ENCODE measurements around the gene BMP8A.
A peak's percentile ranks its signal among the peaks of the same experiment; 100 is the strongest.
"Not testable (repeated sequence)": the region's sequence is repeated elsewhere in the genome, so short reads cannot be mapped to it uniquely, and the experiment has no call there.

BMP8A gene

DNA sequence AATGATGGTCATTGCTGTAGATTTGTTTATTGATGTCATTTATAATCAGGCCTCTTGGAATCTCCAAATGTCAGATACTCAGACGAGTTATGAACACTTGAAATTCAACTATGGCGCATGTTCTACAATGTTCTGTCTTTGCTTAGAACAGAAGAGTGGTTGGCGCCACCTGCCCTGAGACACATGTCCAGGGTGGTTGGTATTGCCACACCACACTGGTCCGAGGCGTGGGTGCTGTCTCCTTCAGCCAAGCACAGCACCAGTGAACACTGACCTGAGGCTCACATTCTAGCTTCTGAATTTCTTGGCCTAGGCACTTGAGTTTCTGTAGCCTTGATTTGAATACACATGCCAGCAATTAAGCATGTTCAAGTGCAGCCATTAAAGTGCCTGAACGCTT lies 10.1 kb upstream of the BMP8A start:
- DNase-seq (ENCODE audit: low read depth) = no peak

DNA sequence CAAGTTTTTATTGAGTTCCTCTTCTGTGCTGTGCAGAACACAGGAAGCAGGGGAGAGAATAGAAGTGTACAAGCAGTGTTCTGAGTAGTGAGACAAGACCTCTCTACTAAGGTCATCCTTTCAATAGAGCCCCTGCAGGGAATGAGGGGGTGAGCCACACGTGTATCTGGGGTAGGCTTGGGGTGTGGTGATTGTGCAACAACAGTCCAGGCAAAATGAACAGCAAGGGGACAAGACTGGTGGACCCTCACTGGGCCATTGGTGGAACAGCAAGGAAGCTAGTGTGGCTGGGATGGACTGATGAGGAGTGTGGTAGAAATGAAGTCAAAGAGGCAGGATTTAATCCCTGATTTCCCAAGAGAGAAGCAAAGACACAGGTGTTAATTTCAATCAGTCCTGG lies 8.2 kb upstream of the BMP8A start:
- no peak for DNase-seq (ENCODE audit: low read depth)

DNA sequence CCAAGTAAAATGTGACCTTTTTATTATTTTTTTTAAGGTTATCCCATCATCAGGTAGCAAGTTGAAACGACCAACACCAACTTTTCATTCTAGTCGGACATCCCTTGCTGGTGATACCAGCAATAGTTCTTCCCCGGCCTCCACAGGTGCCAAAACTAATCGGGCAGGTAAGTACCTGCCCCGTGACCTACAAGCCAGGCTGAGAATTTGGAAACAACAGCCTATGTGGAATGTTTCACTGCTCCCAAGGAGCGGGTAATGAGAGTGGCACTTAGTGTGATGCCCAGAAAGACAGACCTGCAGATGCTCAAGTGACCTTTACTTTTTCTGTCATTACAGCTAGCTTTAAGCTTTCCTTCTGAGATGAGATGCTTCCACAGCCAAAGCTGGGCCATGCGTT lies 6.9 kb upstream of the BMP8A start:
- no peak for DNase-seq (ENCODE audit: low read depth)

DNA sequence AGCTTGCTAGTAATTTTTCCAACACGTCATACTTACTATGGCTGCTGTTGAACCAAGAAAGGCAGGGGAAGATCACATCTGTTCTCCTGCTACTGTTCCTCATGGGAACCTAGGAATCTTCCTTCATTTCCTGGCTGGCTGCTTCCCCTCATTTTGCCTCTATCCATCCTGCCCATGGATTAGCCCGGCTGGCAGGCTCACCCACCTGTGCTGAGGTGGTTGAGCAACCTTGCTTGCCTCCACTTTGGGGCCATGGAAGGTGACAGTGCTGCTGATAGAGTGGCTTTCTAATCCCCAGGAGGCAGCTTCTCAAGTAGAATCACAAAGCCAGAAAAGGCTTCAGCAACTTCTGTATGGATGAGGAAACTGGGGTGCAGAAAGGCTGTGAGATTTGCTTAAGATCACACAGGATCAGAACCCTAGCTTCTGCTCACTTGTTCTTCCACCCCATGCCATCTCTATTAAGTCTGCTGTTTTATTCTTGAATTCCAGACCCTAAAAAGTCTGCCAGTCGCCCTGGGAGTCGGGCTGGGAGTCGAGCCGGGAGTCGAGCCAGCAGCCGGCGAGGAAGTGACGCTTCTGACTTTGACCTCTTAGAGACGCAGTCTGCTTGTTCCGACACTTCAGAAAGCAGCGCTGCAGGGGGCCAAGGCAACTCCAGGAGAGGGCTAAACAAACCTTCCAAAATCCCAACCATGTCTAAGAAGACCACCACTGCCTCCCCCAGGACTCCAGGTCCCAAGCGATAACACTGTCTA lies 6.2 kb upstream of the BMP8A start:
- DNase-seq (ENCODE audit: low read depth) = no peak

DNA sequence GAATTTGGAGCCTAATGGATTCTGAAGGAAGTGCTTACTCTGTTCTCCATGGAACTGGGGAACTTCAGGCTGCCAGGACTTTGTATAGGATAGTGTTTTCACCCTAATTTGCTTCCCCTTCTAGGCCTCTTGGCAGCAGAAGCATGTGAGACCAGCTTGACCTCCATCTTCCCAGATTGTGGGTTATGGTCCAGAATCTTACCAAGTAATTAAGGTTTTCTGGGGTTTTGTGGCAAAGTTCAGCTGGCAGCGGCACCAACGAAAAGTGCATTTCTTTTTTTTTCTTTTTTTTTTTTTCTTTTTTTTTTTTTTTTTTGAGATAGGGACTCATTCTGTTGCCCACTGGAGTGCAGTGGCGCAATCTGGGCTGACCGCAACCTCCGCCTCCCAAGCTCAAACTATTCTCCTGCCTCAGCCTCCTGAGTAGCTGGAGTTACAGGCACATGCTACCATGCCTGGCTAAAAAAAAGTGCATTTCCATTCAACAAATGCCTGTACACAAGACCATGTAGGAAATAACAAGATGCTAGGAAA lies 3.4 kb upstream of the BMP8A start:
- no peak for DNase-seq (ENCODE audit: low read depth)

DNA sequence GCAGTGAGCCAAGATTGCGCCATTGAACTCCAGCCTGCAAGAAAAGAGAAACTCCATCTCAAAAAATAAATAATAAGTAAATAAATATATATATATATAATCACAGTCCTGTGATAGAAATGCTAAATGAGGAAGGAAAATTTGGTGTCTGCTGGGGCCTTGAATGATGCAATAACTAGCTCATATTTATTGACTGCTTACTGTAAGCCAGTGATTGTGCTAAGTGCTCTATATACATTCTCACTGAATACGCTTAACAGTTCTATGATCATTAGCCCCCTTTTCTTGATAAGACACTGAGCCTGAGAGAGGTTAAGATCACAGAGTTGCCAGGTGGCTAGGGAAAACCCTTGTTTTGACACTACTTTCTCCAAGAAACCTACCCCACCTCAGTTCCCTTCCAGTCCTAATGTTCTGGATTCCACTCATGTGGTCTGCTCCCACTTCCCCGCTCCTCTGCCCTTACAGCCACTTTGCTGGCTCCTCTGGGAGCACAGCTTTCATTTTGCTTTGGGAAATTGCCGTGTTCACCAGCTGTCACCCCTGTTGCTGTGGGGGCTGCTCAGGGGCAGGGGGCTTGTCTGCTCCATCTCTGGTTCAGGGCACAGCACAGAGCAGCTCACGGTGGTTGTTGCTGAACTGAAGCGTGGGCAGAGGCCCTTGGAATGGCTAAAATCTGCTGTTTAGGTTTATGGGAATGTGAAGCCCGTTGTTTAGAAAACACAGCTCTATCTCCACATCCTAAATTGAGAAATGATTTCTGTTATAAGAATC lies 2.5 kb upstream of the BMP8A start:
- DNase-seq (ENCODE audit: low read depth) = no peak

DNA sequence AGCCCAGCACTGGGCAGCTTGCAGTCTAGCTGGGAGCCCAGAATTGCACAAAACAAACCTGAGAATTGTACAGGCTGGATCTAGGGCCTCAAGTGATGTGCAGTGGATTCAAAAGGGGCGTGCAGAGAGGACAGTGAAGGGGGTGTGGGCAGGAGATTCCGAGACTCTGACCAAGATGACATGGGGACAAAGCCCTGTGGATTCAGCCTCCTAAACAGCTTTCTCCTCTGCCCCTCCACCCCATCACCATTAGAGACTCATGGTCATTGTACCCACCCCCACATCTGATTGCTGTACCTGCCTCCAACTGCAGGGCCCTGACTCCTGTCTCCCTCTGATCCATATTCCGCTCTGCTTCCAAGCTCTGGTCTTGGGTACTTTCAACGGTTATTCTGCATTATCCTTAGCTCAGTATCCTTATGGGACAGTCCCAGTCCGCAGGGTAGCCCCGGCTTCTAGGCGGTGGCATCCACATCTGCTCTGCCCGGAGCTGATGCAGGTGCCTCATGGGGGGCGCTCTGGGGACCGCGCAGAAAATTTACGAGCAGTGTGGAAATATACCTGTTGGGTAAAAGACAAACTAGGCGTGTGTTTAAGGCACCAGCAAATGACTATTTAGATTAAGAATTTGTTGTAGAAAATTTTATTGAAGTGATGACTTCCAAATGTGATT lies 1.7 kb upstream of the BMP8A start:
- no peak for DNase-seq (ENCODE audit: low read depth)

DNA sequence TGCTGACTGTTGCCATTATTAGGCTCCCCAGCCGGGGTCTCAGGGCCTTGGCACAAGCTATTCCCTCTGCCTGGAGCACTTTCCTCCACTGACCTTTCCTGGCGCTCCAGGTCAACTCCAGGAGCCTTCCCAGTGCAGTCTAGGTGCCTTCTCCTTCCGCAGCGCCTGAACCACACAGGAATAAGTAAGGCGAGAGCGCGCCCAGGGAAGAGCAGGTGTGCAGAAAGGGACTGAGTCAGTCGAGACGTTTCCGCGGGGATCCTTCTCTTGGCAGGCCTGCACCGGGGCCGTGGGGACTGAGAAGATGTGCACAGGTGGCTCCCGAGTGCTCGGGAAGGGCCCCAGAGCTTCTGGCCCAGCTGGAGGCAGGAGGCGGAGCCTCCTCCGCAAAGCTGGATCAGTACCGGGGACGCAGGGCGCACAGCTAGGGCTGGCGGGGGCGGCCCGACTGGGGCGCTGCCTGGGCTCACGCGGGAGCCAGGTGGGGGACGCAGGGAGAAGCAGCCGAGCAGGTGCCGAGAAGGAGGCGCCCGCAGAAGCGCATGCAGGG lies 765 bp upstream of the BMP8A start:
- peak; percentile 12 for DNase-seq (ENCODE audit: low read depth)

DNA sequence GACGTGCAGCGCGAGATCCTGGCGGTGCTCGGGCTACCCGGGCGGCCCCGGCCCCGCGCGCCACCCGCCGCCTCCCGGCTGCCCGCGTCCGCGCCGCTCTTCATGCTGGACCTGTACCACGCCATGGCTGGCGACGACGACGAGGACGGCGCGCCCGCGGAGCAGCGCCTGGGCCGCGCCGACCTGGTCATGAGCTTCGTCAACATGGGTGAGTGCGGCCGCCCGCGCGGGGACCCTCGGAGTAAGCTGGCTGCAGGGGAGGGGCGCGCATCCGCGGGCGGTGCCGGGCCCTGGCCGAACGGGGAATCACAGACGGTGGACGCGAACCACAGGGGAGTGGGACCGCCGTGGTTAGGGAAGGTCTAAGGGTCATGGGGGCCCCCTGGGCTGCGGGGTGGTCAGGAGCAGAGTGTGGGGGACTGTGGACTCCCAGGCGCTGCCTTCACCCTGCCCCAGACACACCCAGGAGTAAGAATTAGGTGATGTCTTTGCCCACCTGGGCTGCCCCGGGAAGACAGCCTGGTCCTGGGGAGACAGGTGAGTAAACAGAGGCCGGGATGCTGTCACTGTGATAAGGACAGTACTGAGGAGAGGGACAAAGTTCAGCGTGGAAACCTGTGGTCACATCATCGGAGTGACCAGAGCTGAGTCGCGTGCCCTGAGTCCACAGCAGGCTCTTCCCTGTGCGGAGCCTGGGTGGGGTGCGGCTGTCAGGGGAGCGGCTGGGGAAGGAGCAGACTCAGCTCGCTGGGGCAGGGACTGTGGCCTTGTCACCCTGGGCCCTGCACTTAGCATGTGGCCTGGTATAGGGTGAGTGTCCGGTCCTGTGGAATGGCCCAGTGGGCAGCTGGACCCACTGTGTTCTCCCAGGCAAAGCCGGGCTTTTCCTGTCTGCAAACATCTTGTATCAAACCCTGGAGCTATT lies 944 bp downstream of the BMP8A start:
- DNase-seq (ENCODE audit: low read depth) = not testable (repeated sequence)

DNA sequence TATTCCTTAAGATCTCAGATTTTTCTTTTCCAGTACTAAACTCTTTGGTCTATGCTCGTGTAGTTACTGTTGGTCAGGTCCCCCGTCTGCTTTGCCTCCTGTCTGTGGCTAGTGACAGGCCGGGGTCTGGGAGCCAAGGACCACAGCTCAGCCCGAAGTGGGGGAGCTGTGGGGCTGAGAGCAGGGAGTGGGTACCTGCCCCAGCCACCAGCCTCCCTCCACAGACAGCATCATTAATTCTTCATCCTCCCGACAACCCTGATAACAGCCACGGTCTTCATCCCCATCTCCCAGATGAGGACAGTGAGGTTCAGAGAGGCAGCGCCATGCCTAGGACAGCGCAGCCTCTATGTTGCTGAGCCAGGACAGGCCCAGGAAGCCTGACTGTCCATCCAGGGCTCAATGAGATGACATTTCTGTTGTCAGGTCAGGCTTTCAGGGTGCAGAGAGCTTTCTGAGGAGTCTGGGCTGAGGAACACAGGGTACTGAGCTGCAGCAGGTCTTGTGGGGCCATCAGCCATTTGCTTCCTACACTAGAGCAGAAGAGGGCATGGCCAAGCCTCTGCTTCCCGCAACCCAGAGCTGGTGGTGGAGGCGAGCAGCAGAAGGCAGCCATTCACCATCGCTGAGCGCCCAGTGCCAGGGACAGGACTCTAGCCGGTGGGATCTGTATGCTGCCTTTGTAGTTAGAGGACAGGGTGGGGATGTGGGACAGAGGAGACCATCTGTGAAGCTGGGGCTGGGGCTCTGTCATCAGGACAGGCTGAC lies 1.8 kb downstream of the BMP8A start:
- DNase-seq (ENCODE audit: low read depth) = not testable (repeated sequence)

DNA sequence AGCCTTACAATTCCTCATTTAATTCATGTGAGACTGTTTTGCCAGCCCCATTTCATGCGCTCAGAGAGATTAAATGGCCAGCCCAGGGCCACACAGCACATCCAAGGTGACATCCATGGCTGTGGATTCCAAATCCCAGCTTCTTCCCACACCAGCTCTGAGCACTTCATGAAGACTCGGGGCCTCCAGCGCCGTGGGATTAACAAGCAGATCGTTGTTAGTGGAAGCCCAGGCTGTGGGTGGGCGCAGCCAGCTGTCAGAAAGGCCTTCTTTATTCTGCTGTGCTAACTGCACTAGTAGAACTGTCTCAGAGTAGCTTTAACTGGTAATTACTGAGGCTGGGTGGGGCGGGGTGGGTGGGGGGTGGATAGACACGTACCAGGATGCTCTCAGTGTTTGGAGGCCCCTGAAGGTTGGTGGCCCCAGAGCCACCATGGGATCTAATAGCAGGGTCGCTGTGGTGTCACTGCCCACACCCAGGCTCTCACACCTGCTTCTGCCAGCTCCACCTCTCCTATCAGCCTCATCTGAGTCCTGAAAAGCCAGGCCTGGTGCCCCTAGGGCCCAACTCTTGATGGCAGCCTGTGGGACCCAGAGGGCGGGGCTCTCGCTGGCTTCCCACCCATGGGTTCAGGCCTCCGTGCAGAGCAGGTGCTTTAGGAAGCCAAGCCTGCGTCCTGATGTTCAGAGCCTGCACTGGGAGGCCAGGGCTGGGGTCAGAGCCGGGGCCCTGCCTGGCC lies 3.4 kb downstream of the BMP8A start:
- DNase-seq (ENCODE audit: low read depth) = no peak

DNA sequence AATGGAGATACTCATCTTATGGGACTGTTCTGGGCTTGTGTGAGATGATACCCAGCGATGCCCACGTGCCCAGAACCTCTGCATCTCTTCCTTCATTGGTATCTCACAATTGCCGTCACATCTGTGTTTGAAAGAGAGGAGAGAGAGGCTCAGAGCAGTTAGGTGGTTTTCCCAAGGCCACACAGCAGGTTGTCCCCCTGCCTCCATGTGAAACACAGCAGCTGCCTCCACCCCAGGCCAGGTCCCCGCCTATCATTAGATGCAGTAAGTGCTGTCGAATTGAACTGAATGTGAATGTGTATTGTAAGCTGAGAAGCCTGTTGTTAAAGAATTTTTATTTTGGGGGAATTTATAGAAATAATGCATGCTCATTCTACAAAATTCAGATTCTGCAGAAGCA lies 5.1 kb downstream of the BMP8A start:
- not testable (repeated sequence) for DNase-seq (ENCODE audit: low read depth)

DNA sequence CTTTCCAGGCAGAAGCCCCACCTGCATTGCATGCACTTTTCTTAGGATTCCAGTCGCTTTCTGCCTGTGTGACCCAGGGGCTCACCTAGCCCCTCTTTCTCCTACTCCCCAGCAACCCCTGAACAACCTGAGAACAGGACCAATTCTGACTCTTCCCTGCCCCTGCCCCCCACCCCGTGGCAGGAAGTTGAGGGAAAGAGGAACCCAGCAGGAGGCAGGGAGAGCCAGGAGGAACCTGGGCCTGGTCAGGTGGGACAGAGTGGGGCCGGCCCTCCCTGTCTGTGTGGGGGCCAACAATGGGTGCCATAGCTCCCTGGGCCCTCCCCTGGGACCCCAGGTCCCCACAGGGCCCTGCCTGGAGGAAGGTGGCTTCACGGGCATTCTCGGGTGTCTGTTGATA lies 6.1 kb downstream of the BMP8A start:
- no peak for DNase-seq (ENCODE audit: low read depth)

DNA sequence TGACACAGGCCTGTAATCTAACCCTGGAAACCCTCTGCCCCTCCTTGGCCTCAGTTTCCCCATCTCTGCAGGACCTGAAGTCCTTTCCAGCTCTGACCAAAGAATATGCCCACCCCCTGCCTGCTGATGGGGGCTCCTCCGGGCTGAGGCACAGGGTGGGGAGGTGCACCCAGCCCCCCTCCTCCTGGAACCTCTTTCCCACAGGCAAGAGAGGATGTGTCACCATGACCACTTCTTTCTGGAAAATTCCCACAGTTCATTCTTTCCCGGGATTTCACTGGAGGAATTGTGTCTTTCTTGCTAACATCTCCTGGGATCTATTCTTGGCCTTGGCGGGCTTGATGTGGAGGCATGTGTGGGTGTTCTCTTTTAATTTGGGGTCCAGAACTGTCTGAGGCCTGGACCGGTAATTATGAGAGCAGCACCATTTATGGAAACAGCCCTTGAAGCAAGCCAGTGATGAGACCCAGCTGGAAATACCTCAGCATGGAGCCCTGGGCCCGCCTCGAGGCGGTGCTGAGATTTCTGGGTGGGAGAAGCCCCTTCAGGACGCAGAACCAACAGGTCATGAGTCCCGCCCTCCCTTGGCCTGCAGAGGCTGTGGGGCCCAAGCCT lies 6.8 kb downstream of the BMP8A start:
- DNase-seq (ENCODE audit: low read depth) = not testable (repeated sequence)

DNA sequence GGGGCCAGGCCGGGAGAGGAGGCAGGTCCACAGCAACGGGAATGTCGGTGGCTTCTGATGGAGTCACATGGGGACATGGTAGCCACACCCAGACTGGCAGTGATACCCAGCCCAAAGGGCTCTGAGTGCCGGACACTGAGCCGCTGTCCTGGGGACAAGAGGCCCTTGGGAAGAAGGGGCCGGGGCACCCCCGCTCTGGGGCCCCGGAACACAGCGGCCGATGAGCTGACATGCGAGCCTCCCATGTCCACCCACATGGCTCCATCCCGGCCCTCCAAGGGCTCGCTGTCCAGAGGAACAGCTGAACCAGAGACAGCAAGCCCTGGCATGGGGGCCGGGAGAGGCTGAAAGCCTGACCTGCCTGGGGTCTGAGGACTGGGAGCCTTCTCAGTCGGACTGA lies 7.4 kb downstream of the BMP8A start:
- not testable (repeated sequence) for DNase-seq (ENCODE audit: low read depth)

DNA sequence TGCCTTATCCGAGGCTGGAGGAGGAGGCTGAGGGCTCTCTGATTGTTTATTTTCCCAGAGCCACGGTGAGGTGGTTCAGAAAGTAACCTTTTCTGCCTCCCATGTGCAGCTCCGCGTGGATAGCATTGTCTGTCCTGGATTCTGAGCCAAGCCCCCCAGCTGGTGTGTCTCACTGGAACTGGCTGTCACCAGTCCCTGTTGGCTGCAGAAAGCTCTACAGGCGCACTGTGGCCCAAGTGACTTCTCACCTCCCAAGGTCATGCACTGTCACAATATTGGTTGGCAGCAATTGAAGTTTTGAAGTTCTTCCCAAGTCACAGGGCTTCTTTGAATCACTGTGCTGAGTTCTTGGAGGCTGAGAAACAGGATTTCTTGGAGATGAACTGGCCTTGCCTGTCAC lies 8.2 kb downstream of the BMP8A start:
- DNase-seq (ENCODE audit: low read depth) = no peak

DNA sequence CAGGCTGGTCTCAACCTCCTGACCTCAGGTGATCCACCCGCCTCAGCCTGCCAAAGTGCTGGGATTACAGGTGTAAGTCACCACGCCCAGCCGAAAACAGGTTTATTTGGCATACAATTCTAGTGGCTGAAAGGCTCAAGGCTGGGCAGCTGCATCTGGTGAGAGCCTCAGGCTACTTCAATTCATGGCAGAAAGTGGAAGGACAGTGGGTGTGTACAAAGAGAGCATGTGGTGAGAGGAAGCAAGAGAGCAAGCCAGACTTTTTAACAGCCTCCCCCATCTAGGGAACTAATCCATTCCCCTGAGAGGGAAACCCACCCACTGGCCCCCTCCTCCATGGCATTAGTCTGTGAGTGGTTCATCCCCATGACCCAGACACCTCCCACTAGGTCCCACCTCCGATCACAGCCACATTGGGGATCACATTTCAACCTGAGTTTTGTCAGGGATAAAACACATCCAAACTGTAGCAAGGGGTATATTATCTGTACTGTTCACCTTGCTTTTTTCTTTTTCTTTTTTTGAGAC lies 9.5 kb downstream of the BMP8A start:
- no peak for DNase-seq (ENCODE audit: low read depth)

DNA sequence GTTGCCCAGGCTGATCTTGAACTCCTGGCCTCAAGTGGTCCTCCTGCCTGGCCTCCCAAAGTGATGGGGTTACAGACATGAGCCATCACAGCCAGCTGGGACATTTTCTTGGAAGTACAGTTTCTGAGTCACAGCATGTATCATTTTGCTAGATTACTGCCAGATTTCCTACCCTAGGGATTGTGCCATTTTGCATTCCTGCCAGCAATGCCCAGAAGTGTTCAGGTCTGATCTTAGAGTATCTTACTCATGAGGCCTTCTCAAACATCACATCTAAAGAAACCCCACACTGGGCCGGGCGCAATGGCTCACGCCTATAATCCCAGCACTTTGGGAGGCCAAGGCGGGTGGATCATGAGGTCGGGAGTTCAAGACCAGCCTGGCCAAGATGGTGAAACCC lies 10.2 kb downstream of the BMP8A start:
- DNase-seq (ENCODE audit: low read depth) = no peak

DNA sequence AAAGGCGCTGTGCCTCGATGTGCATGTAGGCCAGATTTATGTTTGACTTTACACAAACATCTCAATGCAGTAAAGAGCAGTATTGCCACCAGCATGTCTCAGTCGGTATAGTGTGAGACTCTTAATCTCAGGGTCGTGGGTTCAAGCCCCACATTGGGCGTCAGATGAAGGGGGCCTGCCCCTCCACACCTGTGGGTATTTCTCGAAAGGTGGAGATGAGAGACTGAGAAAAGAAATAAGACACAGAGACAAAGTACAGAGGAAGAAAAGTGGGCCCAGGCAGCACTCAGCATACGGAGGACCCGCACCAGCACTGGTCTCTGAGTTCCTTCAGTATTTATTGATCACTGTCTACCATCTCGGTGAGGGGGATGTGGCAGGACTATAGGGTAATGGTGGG lies 13.0 kb downstream of the BMP8A start:
- DNase-seq (ENCODE audit: low read depth) = not testable (repeated sequence)

Data from T follicular helper cell (primary cell).